Gastroesophageal sphincter (tissue), 4 donors: ENCODE results near the gene MCC. TPM values are rescaled to one million over a fixed set of nuclear protein-coding genes. Genes with fewer than 3 reads are reported as not detected.
A peak's percentile ranks its signal among the peaks of the same experiment; 100 is the strongest.

ENCODE experiments used
- ATAC-seq: fragments of 150-250 bp; one replicate; pipeline ENCODE4 v1.9.1; 2016; ENCODE audit warnings: mild to moderate bottlenecking, moderate library complexity
- H3K27ac ChIP-seq, 4 donors: fragments of 200-600 bp; sonication (generic) in 3 of 4; 1 replicate in 3 of 4; 2 replicates in 1 of 4; pipeline ENCODE4 v1.5.1; 2016 to 2019
- H3K27me3 ChIP-seq: fragments of 200-600 bp; sonication (generic); one replicate; pipeline ENCODE4 v1.5.1; 2019
- H3K36me3 ChIP-seq, 2 donors: fragments of 200-600 bp; sonication (generic); one replicate each; pipeline ENCODE4 v1.5.1; 2019; ENCODE audit warnings: control low read depth in 1 of 2
- H3K4me1 ChIP-seq, 3 donors: fragments of 200-600 bp; sonication (generic); 1 replicate in 2 of 3; 2 replicates in 1 of 3; pipeline ENCODE4 v1.5.1; 2016 to 2019; ENCODE audit warnings: control low read depth in 2 of 3
- H3K4me3 ChIP-seq, 2 donors: fragments of 200-600 bp; sonication (generic); one replicate each; pipeline ENCODE4 v1.5.1; 2019; ENCODE audit warnings: mild to moderate bottlenecking in 1 of 2, moderate library complexity in 1 of 2
- H3K9me3 ChIP-seq, 3 donors: fragments of 200-600 bp; sonication (generic); one replicate each; pipeline ENCODE4 v1.5.1; 2017 to 2019; ENCODE audit warnings: control low read depth in 2 of 3
- EP300 ChIP-seq: sonication (generic); formaldehyde crosslinking; IDR thresholded peaks from one replicate; pipeline ENCODE4 v1.6.1; 2017; ENCODE audit warnings: antibody characterized with exemption, mild to moderate bottlenecking
- POLR2A ChIP-seq, 2 donors: fragments of 450-650 bp; IDR thresholded peaks; one replicate each; pipeline ENCODE4 v1.6.1; 2017; ENCODE audit warnings: antibody characterized with exemption in 2 of 2, mild to moderate bottlenecking in 2 of 2, moderate library complexity in 1 of 2
- POLR2AphosphoS5 ChIP-seq: sonication (generic); formaldehyde crosslinking; IDR thresholded peaks from one replicate; pipeline ENCODE4 v1.6.1; 2017; ENCODE audit warnings: antibody characterized with exemption
- WGBS, 2 donors: methylation state at CpG; one replicate each; pipeline ENCODE4 v1.1.5; 2018; ENCODE audit warnings: low coverage in 1 of 2; 5-methylcytosine and 5-hydroxymethylcytosine counted together
- total RNA-seq, 4 donors: library from RNA; depleted of rRNA; stranded (reverse); fragments of >200 nt; gene quantifications; one replicate each; pipeline ENCODE4 v1.1.0, GENCODE V29; 2016
- TF ChIP-seq, protein P1 (sequence below), 4 experiments: fragments of 200-600 bp in 2 of 4; fragments of 450-650 bp in 2 of 4; sonication (generic) in 1 of 4; IDR thresholded peaks; one replicate each; pipeline ENCODE4 v1.5.1; 2017 to 2019; ENCODE audit warnings: antibody characterized with exemption in 4 of 4, mild to moderate bottlenecking in 2 of 4, moderate library complexity in 2 of 4

The MCC gene
- total RNA-seq, result 10 to 100 TPM; 20.5 to 28.7 (median 23.5) TPM

DNA sequence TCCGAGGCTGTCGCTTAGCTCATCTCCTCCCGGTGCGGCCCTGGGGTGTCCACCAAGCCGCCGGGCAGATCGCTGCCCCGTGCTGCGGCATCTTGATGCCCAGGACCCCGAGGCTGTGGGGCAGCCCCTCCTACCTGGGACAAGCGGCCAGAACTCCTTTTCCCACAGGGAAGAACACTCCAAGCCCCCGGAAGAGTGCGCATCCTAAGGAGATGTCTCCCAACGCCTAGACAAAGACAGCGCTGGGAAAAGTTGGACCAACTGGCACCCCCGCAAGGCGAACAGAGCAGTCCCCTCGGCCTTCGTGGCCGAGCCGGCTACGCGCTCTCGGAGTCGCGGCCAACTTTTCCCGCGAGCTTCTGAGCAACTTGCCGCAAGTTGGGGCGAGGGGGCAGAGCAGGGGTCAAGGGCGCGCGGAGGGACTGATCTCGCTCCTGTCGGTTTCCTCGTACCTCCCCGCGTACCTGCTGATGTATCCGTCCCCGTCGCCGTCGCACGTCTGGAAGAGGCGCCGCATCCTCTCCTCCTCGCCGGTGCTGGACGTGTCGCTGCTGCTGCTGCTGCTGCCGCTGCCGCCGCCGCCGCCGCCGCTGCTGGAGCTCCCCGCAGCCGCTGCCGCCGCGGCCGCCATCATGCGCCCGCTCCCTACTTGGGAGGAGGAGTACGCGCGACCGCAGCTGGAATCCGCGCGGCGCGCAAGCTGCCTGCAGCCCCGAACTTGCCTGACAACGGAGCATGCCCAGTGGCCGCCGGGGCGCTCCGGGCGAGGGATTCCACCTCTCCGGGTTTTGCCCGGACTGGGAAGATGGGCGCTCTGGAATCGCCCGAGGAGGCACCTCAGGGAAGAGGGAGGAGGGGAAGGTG, at the start of gene MCC:
Gene MCC, minus strand, starts transcription at position 673 of the 864 bp plus-strand sequence.
- H3K27me3 ChIP-seq, result peaks cover 16% of the 10 kb centered on the region
- H3K9me3 ChIP-seq, result peaks cover 0 to 13% (median 0%) of the 10 kb centered on the region in 3 donors
- peak within 1 kb of the TSS; percentile 34 to 66 for H3K4me3 ChIP-seq
- WGBS, 2 donors, result 0% methylated on average over 1 of the region's 86 CpGs; no CpG with 5 or more reads in 1 of the 2 donors
- ATAC-seq, result peak; percentile 89
- H3K27ac ChIP-seq, result peak within 1 kb of the TSS in 3 of 4 donors; percentile 52 to 76 (median 61)
- peaks cover 0 to 21% (median 0%) of the 10 kb centered on the region in 3 donors for H3K4me1 ChIP-seq
- no peaks in the 10 kb centered on the region for H3K36me3 ChIP-seq
- TF ChIP-seq POLR2A (IDR thresholded peaks at IDR 0.05), result no peak
- TF ChIP-seq POLR2AphosphoS5, result no peak
- TF ChIP-seq EP300, result no peak
- TF ChIP-seq, protein P1, sequence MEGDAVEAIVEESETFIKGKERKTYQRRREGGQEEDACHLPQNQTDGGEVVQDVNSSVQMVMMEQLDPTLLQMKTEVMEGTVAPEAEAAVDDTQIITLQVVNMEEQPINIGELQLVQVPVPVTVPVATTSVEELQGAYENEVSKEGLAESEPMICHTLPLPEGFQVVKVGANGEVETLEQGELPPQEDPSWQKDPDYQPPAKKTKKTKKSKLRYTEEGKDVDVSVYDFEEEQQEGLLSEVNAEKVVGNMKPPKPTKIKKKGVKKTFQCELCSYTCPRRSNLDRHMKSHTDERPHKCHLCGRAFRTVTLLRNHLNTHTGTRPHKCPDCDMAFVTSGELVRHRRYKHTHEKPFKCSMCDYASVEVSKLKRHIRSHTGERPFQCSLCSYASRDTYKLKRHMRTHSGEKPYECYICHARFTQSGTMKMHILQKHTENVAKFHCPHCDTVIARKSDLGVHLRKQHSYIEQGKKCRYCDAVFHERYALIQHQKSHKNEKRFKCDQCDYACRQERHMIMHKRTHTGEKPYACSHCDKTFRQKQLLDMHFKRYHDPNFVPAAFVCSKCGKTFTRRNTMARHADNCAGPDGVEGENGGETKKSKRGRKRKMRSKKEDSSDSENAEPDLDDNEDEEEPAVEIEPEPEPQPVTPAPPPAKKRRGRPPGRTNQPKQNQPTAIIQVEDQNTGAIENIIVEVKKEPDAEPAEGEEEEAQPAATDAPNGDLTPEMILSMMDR (IDR thresholded peaks at IDR 0.05), result no peak

DNA sequence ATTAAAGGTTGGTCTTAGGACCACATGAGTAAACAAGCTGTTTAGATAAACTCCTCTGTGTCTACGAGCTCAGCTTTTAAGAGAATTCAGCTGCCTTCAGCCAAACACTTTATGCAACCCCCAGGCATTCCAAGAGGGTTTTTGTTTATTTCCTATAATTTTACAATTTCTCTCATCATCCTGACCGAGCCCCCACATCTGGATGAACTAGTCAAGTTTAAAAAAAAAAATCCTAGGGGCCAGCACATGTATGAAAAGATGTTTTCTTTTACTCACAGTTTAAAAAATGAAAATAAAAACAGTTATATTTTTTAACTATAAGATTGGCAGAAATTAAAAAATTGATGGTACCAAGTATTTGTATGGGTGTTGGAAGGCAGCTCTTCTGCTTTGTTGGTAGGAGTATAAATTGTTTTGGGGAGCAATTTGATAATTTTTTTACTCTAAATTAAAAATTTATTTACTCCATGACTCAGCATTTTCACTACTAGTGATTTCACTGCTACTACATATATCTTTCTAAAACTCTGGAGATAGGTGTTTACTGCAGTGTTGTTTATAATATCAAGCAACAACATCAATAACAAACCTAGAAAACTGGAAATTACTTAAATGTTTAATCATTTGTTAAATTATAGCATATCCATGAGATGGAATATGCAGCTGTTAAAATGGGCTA, 43.4 kb upstream of the MCC start:
- TF ChIP-seq, protein P1 (IDR thresholded peaks at IDR 0.05), result no peak
- TF ChIP-seq POLR2A (IDR thresholded peaks at IDR 0.05) (no peak), EP300 (no peak), POLR2AphosphoS5 (no peak)
- Histone ChIP-seq H3K4me1 (no peaks in the 10 kb centered on the region), H3K27ac (no peak overlapping the region), H3K36me3 (peaks cover 0 to 42% of the 10 kb centered on the region in 2 donors), H3K9me3 (peaks cover 0 to 9% (median 0%) of the 10 kb centered on the region in 3 donors), H3K27me3 (no peaks in the 10 kb centered on the region), H3K4me3 (no peak overlapping the region)
- ATAC-seq, result no peak
- 94 to 100% methylated on average over 2 of the region's 2 CpGs for WGBS, 2 donors

DNA sequence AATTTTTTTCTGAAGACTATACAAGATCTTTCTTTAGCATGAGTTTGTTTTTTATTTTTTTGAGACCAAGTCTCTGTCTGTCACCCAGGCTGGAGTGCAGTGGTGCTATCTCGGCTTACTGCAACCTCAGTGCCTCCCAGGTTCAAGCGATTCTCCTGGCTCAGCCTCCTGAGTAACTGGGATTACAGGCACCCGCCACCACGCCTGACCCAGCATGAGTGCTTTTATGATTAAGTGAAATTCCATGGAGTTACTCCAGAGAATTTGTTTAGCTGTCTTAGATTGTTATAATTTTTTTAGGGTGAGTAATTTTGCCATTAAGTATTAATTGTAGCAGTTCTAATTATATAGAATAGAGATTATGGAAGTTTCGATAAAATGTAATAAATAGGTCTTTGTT, 39.5 kb upstream of the MCC start:
- Histone ChIP-seq H3K36me3 (peaks cover 0 to 7% of the 10 kb centered on the region in 2 donors), H3K4me1 (peaks cover 0 to 26% (median 0%) of the 10 kb centered on the region in 3 donors), H3K9me3 (peaks cover 0 to 9% (median 0%) of the 10 kb centered on the region in 3 donors), H3K4me3 (no peak overlapping the region), H3K27ac (no peak overlapping the region), H3K27me3 (no peaks in the 10 kb centered on the region)
- ATAC-seq, result no peak
- TF ChIP-seq POLR2AphosphoS5, result no peak
- TF ChIP-seq POLR2A (IDR thresholded peaks at IDR 0.05), result no peak
- TF ChIP-seq EP300, result no peak
- TF ChIP-seq, protein P1 (IDR thresholded peaks at IDR 0.05), result no peak
- 78 to 87% methylated on average over 5 of the region's 5 CpGs for WGBS, 2 donors

DNA sequence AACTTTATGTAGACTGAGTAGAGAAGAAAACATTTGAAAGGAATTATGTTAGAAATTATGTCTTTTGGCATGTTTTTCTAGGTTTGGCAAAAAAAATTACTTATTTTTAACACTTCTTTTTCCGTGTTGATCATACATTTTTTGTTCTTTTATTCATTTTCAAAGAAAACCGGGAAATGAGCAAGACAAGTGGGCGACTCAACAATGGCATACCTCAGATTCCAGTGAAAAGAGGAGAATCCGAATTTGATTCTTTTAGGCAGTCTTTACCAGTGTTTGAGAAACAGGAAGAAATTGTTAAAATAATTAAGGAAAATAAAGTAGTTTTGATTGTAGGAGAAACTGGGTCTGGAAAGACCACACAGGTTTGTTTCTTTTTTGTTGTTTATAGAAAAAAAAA, 38.2 kb upstream of the MCC start:
- peaks cover 0 to 6% (median 0%) of the 10 kb centered on the region in 3 donors for H3K9me3 ChIP-seq

DNA sequence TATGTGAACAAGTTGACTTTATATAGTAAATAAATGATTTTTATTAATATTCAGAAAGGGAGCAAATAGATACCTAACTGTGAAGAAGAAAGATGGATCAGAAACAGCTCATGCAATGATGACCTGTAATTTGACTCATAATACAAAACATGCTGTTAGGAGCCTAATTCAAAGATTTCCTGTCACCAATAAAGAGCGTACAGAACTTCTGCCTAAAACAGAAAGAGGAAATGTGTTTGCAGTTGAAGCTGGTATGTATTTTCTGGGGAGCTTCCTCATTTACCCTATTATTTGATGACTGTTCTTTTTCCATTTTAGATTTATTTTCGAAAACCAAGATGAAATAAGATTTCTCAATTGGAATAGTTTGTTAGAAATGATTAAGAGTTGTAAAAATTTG, 36.7 kb upstream of the MCC start:
- Histone ChIP-seq H3K4me1 (peaks cover 0 to 27% (median 0%) of the 10 kb centered on the region in 3 donors), H3K9me3 (no peaks in the 10 kb centered on the region), H3K27me3 (no peaks in the 10 kb centered on the region), H3K36me3 (no peaks in the 10 kb centered on the region), H3K4me3 (no peak overlapping the region), H3K27ac (no peak overlapping the region)
- WGBS, 2 donors, result 77 to 79% methylated on average over 2 of the region's 2 CpGs
- ATAC-seq, result no peak
- TF ChIP-seq POLR2A (IDR thresholded peaks at IDR 0.05), result no peak
- no peak for TF ChIP-seq EP300
- TF ChIP-seq, protein P1 (IDR thresholded peaks at IDR 0.05), result no peak
- no peak for TF ChIP-seq POLR2AphosphoS5

More for the DNA sequence above, 38.2 kb upstream of the MCC start:
- no peak for ATAC-seq
- no peak for TF ChIP-seq POLR2A (IDR thresholded peaks at IDR 0.05)
- Histone ChIP-seq H3K4me3 (no peak overlapping the region), H3K4me1 (peaks cover 0 to 27% (median 0%) of the 10 kb centered on the region in 3 donors), H3K27me3 (no peaks in the 10 kb centered on the region), H3K27ac (no peak overlapping the region), H3K36me3 (peaks cover 0 to 7% of the 10 kb centered on the region in 2 donors)
- WGBS, 2 donors, result 81 to 89% methylated on average over 4 of the region's 4 CpGs
